GM19324 (cell line): ENCODE results near the gene HAGH.

Experiments
- ATAC-seq: cut with Tn5 transposase; IDR thresholded peaks from one replicate; pipeline ENCODE4 v1.9.1; 2021; ENCODE audit warnings: mild to moderate bottlenecking, moderate library complexity; ENCODE audit not compliant: unreplicated experiment, low FRiP score

Gene HAGH

GRCh38 chr16:1832838-1833454 lies 6.3 kb upstream of the HAGH start:
- no peak for ATAC-seq

- no peak for ATAC-seq
Measured at GRCh38 chr16:1831186-1832075, 4.8 kb upstream of the HAGH start.

- no peak for ATAC-seq
Measured at GRCh38 chr16:1830213-1830612, 3.6 kb upstream of the HAGH start.

- no peak for ATAC-seq
Measured at GRCh38 chr16:1828645-1829410, 2.2 kb upstream of the HAGH start.

- ATAC-seq = peak; percentile 65
Measured at GRCh38 chr16:1825864-1826690, 548 bp downstream of the HAGH start.

- no peak for ATAC-seq
Measured at GRCh38 chr16:1825381-1825863, 1.2 kb downstream of the HAGH start.

- no peak for ATAC-seq
Measured at GRCh38 chr16:1823821-1824220, 2.8 kb downstream of the HAGH start.

- no peak for ATAC-seq
Measured at GRCh38 chr16:1822801-1823200, 3.8 kb downstream of the HAGH start.

- no peak for ATAC-seq
Measured at GRCh38 chr16:1821861-1822611, 4.6 kb downstream of the HAGH start.

- no peak for ATAC-seq
Measured at GRCh38 chr16:1820946-1821290, 5.7 kb downstream of the HAGH start.

GRCh38 chr16:1820096-1820945 lies 6.3 kb downstream of the HAGH start:
- ATAC-seq = no peak

GRCh38 chr16:1819611-1820010 lies 7.0 kb downstream of the HAGH start:
- ATAC-seq = no peak

GRCh38 chr16:1818873-1819525 lies 7.6 kb downstream of the HAGH start:
- ATAC-seq = no peak

- no peak for ATAC-seq
Measured at GRCh38 chr16:1818204-1818872, 8.3 kb downstream of the HAGH start.

GRCh38 chr16:1817716-1818115 lies 8.9 kb downstream of the HAGH start:
- ATAC-seq = no peak

- ATAC-seq = no peak
Measured at GRCh38 chr16:1817276-1817589, 9.4 kb downstream of the HAGH start.

- no peak for ATAC-seq
Measured at GRCh38 chr16:1816396-1817275, 10.0 kb downstream of the HAGH start.
